Liver (tissue), 3 donors: ENCODE data around the gene CCDC91.

ENCODE experiments used
- ATF3 ChIP-seq: IDR thresholded peaks from 2 replicates; pipeline ENCODE4 v1.6.1; 2016; ENCODE audit warnings: antibody characterized with exemption
- CTCF ChIP-seq: fragments of 150-350 bp; IDR thresholded peaks from 2 replicates; pipeline ENCODE4 v1.5.1; 2017; ENCODE audit warnings: improper control_type of control experiment, low read depth, low read length; ENCODE audit not compliant: missing input control
- FOXA1 ChIP-seq: IDR thresholded peaks from 2 replicates; pipeline ENCODE4 v1.6.1; 2016; ENCODE audit warnings: antibody characterized with exemption
- GABPA ChIP-seq, 2 donors: IDR thresholded peaks in 1 of 2; conservative IDR thresholded peaks in 1 of 2; 2 replicates each; pipeline ENCODE4 v1.6.1; 2016; ENCODE audit warnings: antibody characterized with exemption in 2 of 2, mild to moderate bottlenecking in 1 of 2, moderate library complexity in 1 of 2
- HNF4A ChIP-seq, 2 donors: conservative IDR thresholded peaks; 2 replicates each; pipeline ENCODE4 v1.6.1; 2016; ENCODE audit warnings: antibody characterized with exemption in 2 of 2, mild to moderate bottlenecking in 2 of 2
- JUND ChIP-seq, 2 donors: IDR thresholded peaks; 2 replicates each; pipeline ENCODE4 v1.6.1; 2016; ENCODE audit warnings: antibody characterized with exemption in 2 of 2
- MAX ChIP-seq: IDR thresholded peaks from 2 replicates; pipeline ENCODE4 v1.6.1; 2016; ENCODE audit warnings: antibody characterized with exemption
- REST ChIP-seq: IDR thresholded peaks from 2 replicates; pipeline ENCODE4 v1.6.1; 2016; ENCODE audit warnings: antibody characterized with exemption, mild to moderate bottlenecking
- RXRA ChIP-seq, 2 donors: IDR thresholded peaks; 2 replicates each; pipeline ENCODE4 v1.6.1; 2017 to 2018; ENCODE audit warnings: antibody characterized with exemption in 2 of 2, mild to moderate bottlenecking in 1 of 2
- SP1 ChIP-seq: IDR thresholded peaks from 2 replicates; pipeline ENCODE4 v1.6.1; 2018; ENCODE audit warnings: antibody characterized with exemption, mild to moderate bottlenecking
- TAF1 ChIP-seq: conservative IDR thresholded peaks from 2 replicates; pipeline ENCODE4 v1.6.1; 2016; ENCODE audit warnings: antibody characterized with exemption, mild to moderate bottlenecking
- YY1 ChIP-seq: IDR thresholded peaks from 2 replicates; pipeline ENCODE4 v1.6.1; 2016; ENCODE audit warnings: antibody characterized with exemption, mild to moderate bottlenecking
- donor health status: healthy.
- donor health status: healthy.

GRCh38 chr12:28570811-28571210 is 380.6 kb downstream of the CCDC91 start:
- TF ChIP-seq CTCF = no peak
- no peak for TF ChIP-seq RXRA (IDR thresholded peaks at IDR 0.05)
- TF ChIP-seq GABPA (IDR thresholded peaks at IDR 0.05 in 1 of 2, conservative IDR thresholded peaks at IDR 0.05 in 1 of 2) = no peak
- TF ChIP-seq YY1 = no peak
- no peak for TF ChIP-seq HNF4A (conservative IDR thresholded peaks at IDR 0.05)
- TF ChIP-seq SP1 = no peak
- TF ChIP-seq MAX = no peak
- TF ChIP-seq ATF3 = no peak
- no peak for TF ChIP-seq TAF1
- no peak for TF ChIP-seq JUND (IDR thresholded peaks at IDR 0.05)
- TF ChIP-seq REST = no peak
- TF ChIP-seq FOXA1 = no peak
